DND-41 (cell line): ENCODE data around the gene TRIM2.

Experiments
- ATAC-seq: fragments of 200-7000 bp; cut with Tn5 transposase; 3 replicates; pipeline ENCODE4 v1.9.1; 2021; ENCODE audit warnings: low read depth; ENCODE audit not compliant: insufficient read depth
- DNase-seq: peaks from one replicate; pipeline ENCODE4 v3.0.0-alpha.2; 2020
- H2AFZ ChIP-seq: 2 replicates; pipeline ENCODE4 v1.6.0; 2012; ENCODE audit warnings: low read depth, low read length
- H3K27ac ChIP-seq: 2 replicates; pipeline ENCODE4 v1.5.1; 2012; ENCODE audit warnings: low read length, inconsistent platforms
- H3K27me3 ChIP-seq: fragments of 200-600 bp; sonication (generic); 2 replicates; pipeline ENCODE4 v1.6.0; 2012; ENCODE audit warnings: low read length, mild to moderate bottlenecking, inconsistent platforms; ENCODE audit not compliant: insufficient read depth, poor library complexity
- H3K36me3 ChIP-seq: 2 replicates; pipeline ENCODE4 v1.5.1; 2012; ENCODE audit warnings: low read length, inconsistent platforms; ENCODE audit not compliant: insufficient read depth
- H3K4me1 ChIP-seq: 2 replicates; pipeline ENCODE4 v1.5.1; 2012; ENCODE audit warnings: mild to moderate bottlenecking, low read length; ENCODE audit not compliant: insufficient read depth
- H3K4me2 ChIP-seq: 2 replicates; pipeline ENCODE4 v1.6.0; 2012; ENCODE audit warnings: mild to moderate bottlenecking, moderate library complexity, low read length, inconsistent platforms; ENCODE audit not compliant: insufficient read depth
- H3K4me3 ChIP-seq, 2 experiments: fragments of 200-600 bp in 1 of 2; shearing (Covaris generic) in 1 of 2; 2 replicates each; pipeline ENCODE4 v1.5.1; 2012 to 2016; ENCODE audit warnings: inconsistent platforms in 2 of 2, low read length in 2 of 2, mild to moderate bottlenecking in 2 of 2, low read depth in 1 of 2, moderate library complexity in 1 of 2
- H3K79me2 ChIP-seq: 2 replicates; pipeline ENCODE4 v1.6.0; 2012; ENCODE audit warnings: low read length, inconsistent platforms; ENCODE audit not compliant: insufficient read depth
- H3K9ac ChIP-seq: 2 replicates; pipeline ENCODE4 v1.6.0; 2012; ENCODE audit warnings: low read depth, mild to moderate bottlenecking, inconsistent platforms, low read length, moderate library complexity
- H3K9me3 ChIP-seq: 2 replicates; pipeline ENCODE4 v1.5.1; 2012; ENCODE audit warnings: low read length, moderate library complexity, mild to moderate bottlenecking, inconsistent platforms; ENCODE audit not compliant: insufficient read depth, severe bottlenecking
- H4K20me1 ChIP-seq: 2 replicates; pipeline ENCODE4 v1.6.0; 2012; ENCODE audit warnings: low read length; ENCODE audit not compliant: insufficient read depth
- CTCF ChIP-seq: IDR thresholded peaks from 2 replicates; pipeline ENCODE4 v1.5.1; 2012; ENCODE audit warnings: borderline replicate concordance, low read length, moderate library complexity, mild to moderate bottlenecking; ENCODE audit not compliant: poor library complexity, severe bottlenecking; ENCODE audit errors: extremely low read depth
- EZH2 ChIP-seq: IDR thresholded peaks from 3 replicates; pipeline ENCODE4 v1.6.1; 2012; ENCODE audit warnings: borderline replicate concordance, low read depth, mild to moderate bottlenecking, moderate library complexity, low read length, inconsistent platforms; ENCODE audit not compliant: severe bottlenecking

The TRIM2 gene

GRCh38 chr4:153233761-153234371 lies 29.6 kb downstream of the TRIM2 start:
- H3K4me1 ChIP-seq: no peaks in the 10 kb centered on the region
- H3K27ac ChIP-seq: no peak overlapping the region
- no peak overlapping the region for H3K4me3 ChIP-seq

GRCh38 chr4:153234885-153235284 lies 30.6 kb downstream of the TRIM2 start:
- no peaks in the 10 kb centered on the region for H3K27me3 ChIP-seq
- no peaks in the 10 kb centered on the region for H3K9me3 ChIP-seq
- H2AFZ ChIP-seq: no peak overlapping the region
- no peaks in the 10 kb centered on the region for H4K20me1 ChIP-seq
- H3K4me3 ChIP-seq: no peak overlapping the region
- no peaks in the 10 kb centered on the region for H3K4me1 ChIP-seq
- DNase-seq: no peak
- TF ChIP-seq EZH2: no peak
- no peak overlapping the region for H3K4me2 ChIP-seq
- no peaks in the 10 kb centered on the region for H3K79me2 ChIP-seq
- no peak for ATAC-seq
- no peaks in the 10 kb centered on the region for H3K36me3 ChIP-seq
- no peak overlapping the region for H3K9ac ChIP-seq
- H3K27ac ChIP-seq: no peak overlapping the region

More at GRCh38 chr4:153233761-153234371, 29.6 kb downstream of the TRIM2 start:
- no peak overlapping the region for H2AFZ ChIP-seq
- ATAC-seq (no peak), DNase-seq (no peak)
- H3K79me2 ChIP-seq: no peaks in the 10 kb centered on the region
- no peaks in the 10 kb centered on the region for H3K36me3 ChIP-seq
- H3K27me3 ChIP-seq: no peaks in the 10 kb centered on the region
- H3K9ac ChIP-seq: no peak overlapping the region
- no peaks in the 10 kb centered on the region for H3K9me3 ChIP-seq
- TF ChIP-seq EZH2 (no peak), CTCF (no peak)
- H4K20me1 ChIP-seq: no peaks in the 10 kb centered on the region
- no peak overlapping the region for H3K4me2 ChIP-seq

DNA sequence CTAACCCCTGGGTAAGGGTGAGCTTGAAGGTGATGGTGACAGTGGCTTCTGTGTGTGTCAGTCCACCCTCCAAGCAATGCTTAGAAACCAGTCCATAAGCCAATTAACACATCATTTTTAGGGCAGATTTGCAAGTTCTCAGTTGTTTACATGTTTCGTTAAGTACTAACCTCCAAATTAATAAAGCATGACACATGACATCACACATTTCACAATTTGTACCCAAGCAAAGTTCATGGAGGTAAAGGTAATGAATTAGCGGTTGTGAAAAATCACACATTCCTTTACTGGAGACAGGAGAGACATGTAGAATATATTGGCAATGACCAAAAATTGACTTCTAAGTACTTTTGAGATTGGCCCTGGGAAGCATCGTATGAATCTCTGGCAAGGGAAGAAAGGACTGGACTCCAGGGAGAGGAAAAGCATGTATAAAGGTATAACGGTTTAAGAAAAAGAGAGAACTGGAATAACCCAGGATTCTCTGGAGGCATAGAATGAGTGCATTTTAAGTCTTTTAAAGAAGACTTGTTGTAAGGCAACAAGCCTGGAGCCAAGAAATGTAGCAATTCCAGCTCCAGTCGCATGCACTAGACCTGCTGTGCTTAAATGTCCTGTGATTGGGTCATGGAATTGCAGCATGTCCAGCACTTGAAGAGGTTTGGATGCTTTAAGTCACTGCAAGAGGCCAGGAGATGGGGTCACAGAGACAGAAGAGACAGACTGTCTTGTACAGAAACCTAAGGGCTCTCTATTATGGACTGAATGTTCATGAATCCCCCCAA lies 34.1 kb downstream of the TRIM2 start:
- no peak overlapping the region for H3K4me2 ChIP-seq
- no peaks in the 10 kb centered on the region for H3K4me1 ChIP-seq
- TF ChIP-seq EZH2: no peak
- no peak for TF ChIP-seq CTCF
- no peak overlapping the region for H3K9ac ChIP-seq
- H4K20me1 ChIP-seq: no peaks in the 10 kb centered on the region
- H3K4me3 ChIP-seq: no peak overlapping the region
- no peak overlapping the region for H3K27ac ChIP-seq
- H3K36me3 ChIP-seq: no peaks in the 10 kb centered on the region
- H3K79me2 ChIP-seq: no peaks in the 10 kb centered on the region
- ATAC-seq (no peak), DNase-seq (no peak)
- no peak overlapping the region for H2AFZ ChIP-seq
- H3K27me3 ChIP-seq: no peaks in the 10 kb centered on the region
- H3K9me3 ChIP-seq: no peaks in the 10 kb centered on the region

- Histone ChIP-seq H4K20me1 (no peaks in the 10 kb centered on the region), H3K27ac (no peak overlapping the region), H3K9ac (no peak overlapping the region), H3K79me2 (no peaks in the 10 kb centered on the region), H3K4me2 (no peak overlapping the region), H3K9me3 (no peaks in the 10 kb centered on the region), H2AFZ (no peak overlapping the region), H3K36me3 (no peaks in the 10 kb centered on the region), H3K4me3 (no peak overlapping the region), H3K27me3 (no peaks in the 10 kb centered on the region), H3K4me1 (no peaks in the 10 kb centered on the region)
- DNase-seq (no peak), ATAC-seq (no peak)
- no peak for TF ChIP-seq CTCF
- no peak for TF ChIP-seq EZH2
Measured at GRCh38 chr4:153239409-153239808, 35.2 kb downstream of the TRIM2 start.
